Measurements from ENCODE around the gene SLC17A6.

SLC17A6 gene

DNA sequence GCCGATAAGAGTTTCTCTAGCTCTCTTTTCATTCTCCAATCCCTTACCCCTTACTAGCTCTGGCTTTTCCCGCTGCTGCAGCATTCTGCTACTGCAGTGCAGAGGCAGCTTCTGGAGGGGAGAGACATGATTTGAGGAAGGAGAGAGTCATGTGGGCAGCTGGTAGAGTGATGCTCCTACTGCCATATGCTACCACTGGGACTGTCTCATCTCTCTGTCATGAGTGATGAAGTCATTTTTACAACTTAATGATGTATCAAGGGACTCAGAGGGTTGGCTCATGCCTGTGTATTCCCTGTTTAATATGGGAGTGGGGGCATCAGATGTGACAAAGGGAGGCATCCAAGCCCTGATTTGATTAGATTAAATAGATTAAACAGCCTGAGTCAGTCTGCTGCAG, 11.3 kb downstream of the SLC17A6 start:
- TF ChIP-seq FOXP2 (optimal IDR thresholded peaks at IDR 0.05; ENCODE audit: borderline replicate concordance, extremely low read depth, extremely low read length, insufficient read depth): no peak
- no peak for TF ChIP-seq TAF1 (IDR thresholded peaks at IDR 0.05; ENCODE audit: borderline replicate concordance, insufficient read depth, low read length)
- no peak for TF ChIP-seq SIN3A (IDR thresholded peaks at IDR 0.05; ENCODE audit: borderline replicate concordance, insufficient read depth, low read length)
- TF ChIP-seq POLR2AphosphoS5 (IDR thresholded peaks at IDR 0.05; ENCODE audit: low read depth, low read length): no peak
- TF ChIP-seq, protein P1, sequence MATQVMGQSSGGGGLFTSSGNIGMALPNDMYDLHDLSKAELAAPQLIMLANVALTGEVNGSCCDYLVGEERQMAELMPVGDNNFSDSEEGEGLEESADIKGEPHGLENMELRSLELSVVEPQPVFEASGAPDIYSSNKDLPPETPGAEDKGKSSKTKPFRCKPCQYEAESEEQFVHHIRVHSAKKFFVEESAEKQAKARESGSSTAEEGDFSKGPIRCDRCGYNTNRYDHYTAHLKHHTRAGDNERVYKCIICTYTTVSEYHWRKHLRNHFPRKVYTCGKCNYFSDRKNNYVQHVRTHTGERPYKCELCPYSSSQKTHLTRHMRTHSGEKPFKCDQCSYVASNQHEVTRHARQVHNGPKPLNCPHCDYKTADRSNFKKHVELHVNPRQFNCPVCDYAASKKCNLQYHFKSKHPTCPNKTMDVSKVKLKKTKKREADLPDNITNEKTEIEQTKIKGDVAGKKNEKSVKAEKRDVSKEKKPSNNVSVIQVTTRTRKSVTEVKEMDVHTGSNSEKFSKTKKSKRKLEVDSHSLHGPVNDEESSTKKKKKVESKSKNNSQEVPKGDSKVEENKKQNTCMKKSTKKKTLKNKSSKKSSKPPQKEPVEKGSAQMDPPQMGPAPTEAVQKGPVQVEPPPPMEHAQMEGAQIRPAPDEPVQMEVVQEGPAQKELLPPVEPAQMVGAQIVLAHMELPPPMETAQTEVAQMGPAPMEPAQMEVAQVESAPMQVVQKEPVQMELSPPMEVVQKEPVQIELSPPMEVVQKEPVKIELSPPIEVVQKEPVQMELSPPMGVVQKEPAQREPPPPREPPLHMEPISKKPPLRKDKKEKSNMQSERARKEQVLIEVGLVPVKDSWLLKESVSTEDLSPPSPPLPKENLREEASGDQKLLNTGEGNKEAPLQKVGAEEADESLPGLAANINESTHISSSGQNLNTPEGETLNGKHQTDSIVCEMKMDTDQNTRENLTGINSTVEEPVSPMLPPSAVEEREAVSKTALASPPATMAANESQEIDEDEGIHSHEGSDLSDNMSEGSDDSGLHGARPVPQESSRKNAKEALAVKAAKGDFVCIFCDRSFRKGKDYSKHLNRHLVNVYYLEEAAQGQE (IDR thresholded peaks at IDR 0.05; ENCODE audit: insufficient read depth in 1 of 2, low read depth in 2 of 2, low read length in 2 of 2): no peak

DNA sequence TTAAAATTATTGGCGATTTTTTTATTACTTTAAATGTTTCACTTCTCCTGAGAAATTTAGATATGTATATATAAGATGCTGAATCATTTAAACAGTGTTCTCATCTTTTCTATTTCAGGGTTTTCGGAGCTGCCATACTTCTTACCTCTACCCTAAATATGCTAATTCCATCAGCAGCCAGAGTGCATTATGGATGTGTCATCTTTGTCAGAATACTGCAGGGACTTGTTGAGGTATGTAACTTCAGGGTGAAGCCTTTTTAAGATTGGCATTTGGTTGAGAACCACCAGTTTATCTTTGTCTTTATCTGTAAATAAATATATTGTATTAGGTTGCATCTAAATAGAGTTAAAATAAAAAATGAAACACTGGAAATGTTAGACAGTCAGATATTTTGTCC, 21.1 kb downstream of the SLC17A6 start:
- no peak for TF ChIP-seq TAF1 (IDR thresholded peaks at IDR 0.05; ENCODE audit: borderline replicate concordance, insufficient read depth, low read length)
- TF ChIP-seq SIN3A (IDR thresholded peaks at IDR 0.05; ENCODE audit: borderline replicate concordance, insufficient read depth, low read length): no peak
- TF ChIP-seq POLR2AphosphoS5 (IDR thresholded peaks at IDR 0.05; ENCODE audit: low read depth, low read length): no peak
- TF ChIP-seq, protein P1 (IDR thresholded peaks at IDR 0.05; ENCODE audit: insufficient read depth in 1 of 2, low read depth in 2 of 2, low read length in 2 of 2): no peak
- TF ChIP-seq FOXP2 (optimal IDR thresholded peaks at IDR 0.05; ENCODE audit: borderline replicate concordance, extremely low read depth, extremely low read length, insufficient read depth): no peak

DNA sequence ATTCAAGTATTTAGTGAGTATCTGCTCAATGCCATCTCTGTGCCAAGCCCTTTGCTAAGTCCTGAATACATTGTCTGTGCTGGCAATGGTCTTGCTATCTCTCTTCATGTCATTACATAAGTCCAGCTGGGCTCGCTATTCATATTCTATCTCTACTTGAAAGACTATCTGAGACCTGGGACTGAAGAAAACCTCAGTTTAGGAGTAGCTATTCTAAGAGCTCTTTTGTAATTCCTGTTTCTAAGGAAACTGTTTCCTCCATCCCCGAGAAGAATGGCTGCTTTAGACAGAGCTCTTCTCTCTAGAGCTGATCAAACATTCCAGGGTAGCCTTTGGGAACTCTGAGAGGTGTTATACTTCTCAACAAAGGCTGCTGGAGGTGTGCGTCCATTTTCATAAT, 33.0 kb downstream of the SLC17A6 start:
- TF ChIP-seq, protein P1 (IDR thresholded peaks at IDR 0.05; ENCODE audit: insufficient read depth in 1 of 2, low read depth in 2 of 2, low read length in 2 of 2): no peak
- TF ChIP-seq POLR2AphosphoS5 (IDR thresholded peaks at IDR 0.05; ENCODE audit: low read depth, low read length): no peak
- TF ChIP-seq TAF1 (IDR thresholded peaks at IDR 0.05; ENCODE audit: borderline replicate concordance, insufficient read depth, low read length): no peak
- no peak for TF ChIP-seq SIN3A (IDR thresholded peaks at IDR 0.05; ENCODE audit: borderline replicate concordance, insufficient read depth, low read length)
- TF ChIP-seq FOXP2 (optimal IDR thresholded peaks at IDR 0.05; ENCODE audit: borderline replicate concordance, extremely low read depth, extremely low read length, insufficient read depth): no peak

DNA sequence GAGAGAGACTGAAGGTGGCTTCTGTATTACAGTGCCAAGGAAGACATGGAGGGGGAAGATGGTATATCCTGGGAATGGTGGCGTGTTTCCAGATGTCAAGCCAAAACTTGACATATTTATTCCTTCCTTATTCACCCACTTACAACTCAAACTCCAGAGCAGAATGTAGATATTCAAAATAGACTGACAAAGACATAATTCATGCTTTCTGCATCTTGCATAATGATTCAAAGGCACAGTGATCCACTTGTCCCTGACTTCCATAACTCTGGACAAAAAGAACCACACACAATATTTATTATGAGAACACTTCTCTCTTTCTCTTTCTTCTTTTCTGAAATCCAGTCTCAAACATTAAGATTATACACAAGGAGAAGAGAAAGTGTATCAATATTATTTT, 48.9 kb downstream of the SLC17A6 start:
- TF ChIP-seq POLR2AphosphoS5 (IDR thresholded peaks at IDR 0.05; ENCODE audit: low read depth, low read length) (no peak), SIN3A (IDR thresholded peaks at IDR 0.05; ENCODE audit: borderline replicate concordance, insufficient read depth, low read length) (no peak), TAF1 (IDR thresholded peaks at IDR 0.05; ENCODE audit: borderline replicate concordance, insufficient read depth, low read length) (no peak), FOXP2 (optimal IDR thresholded peaks at IDR 0.05; ENCODE audit: borderline replicate concordance, extremely low read depth, extremely low read length, insufficient read depth) (no peak)
- TF ChIP-seq, protein P1 (IDR thresholded peaks at IDR 0.05; ENCODE audit: insufficient read depth in 1 of 2, low read depth in 2 of 2, low read length in 2 of 2): no peak
